ENCODE measurements around the gene DNM2.

The DNM2 gene

DNA sequence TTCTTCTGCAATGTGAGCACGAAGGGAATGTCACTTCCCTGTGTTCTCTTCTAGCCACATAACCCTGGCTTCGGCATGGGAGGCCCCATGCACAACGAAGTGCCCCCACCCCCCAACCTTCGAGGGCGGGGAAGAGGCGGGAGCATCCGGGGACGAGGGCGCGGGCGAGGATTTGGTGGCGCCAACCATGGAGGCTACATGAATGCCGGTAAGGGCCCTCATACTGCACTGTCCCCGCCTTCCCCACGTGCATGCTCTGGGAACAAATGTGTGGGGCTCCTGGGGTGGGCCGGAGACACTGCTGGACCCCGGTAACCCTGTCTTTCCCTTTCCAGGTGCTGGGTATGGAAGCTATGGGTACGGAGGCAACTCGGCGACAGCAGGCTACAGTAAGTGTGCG lies 34.3 kb upstream of the DNM2 start:
- in situ Hi-C loops (cut with MboI; ENCODE audit: low pct_unique_long_range_greater_than_20kb, low sequenced_read_pairs, unreplicated experiment) = no loop called here
- DNase-seq (ENCODE audit: low spot score) = no peak
- TF ChIP-seq, protein P1, sequence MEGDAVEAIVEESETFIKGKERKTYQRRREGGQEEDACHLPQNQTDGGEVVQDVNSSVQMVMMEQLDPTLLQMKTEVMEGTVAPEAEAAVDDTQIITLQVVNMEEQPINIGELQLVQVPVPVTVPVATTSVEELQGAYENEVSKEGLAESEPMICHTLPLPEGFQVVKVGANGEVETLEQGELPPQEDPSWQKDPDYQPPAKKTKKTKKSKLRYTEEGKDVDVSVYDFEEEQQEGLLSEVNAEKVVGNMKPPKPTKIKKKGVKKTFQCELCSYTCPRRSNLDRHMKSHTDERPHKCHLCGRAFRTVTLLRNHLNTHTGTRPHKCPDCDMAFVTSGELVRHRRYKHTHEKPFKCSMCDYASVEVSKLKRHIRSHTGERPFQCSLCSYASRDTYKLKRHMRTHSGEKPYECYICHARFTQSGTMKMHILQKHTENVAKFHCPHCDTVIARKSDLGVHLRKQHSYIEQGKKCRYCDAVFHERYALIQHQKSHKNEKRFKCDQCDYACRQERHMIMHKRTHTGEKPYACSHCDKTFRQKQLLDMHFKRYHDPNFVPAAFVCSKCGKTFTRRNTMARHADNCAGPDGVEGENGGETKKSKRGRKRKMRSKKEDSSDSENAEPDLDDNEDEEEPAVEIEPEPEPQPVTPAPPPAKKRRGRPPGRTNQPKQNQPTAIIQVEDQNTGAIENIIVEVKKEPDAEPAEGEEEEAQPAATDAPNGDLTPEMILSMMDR (IDR thresholded peaks at IDR 0.05; ENCODE audit: extremely low read depth, insufficient read depth, missing control alignments) = no peak

DNA sequence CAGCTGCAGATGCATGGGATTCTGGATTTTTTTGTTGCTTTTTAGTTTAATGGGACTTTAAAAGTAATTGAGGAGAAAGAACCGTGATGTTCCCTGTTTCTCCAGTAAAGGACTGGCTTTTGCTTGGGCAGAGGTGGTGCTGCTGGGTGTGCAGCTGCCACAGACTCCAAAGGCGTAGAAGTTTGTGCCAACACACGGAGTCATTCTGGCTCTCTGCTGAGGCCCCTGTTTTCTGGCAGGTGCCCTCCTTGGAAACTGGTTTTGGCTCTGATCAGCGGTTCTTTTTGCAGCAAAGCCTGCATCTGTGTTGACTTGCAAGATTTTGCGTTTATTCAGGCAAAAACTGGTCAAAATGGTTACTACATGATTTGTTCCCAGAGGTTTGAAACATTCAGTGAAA lies 32.7 kb upstream of the DNM2 start:
- TF ChIP-seq, protein P1 (IDR thresholded peaks at IDR 0.05; ENCODE audit: extremely low read depth, insufficient read depth, missing control alignments) = no peak
- in situ Hi-C loops (cut with MboI; ENCODE audit: low pct_unique_long_range_greater_than_20kb, low sequenced_read_pairs, unreplicated experiment) = no loop called here
- no peak for DNase-seq (ENCODE audit: low spot score)

DNA sequence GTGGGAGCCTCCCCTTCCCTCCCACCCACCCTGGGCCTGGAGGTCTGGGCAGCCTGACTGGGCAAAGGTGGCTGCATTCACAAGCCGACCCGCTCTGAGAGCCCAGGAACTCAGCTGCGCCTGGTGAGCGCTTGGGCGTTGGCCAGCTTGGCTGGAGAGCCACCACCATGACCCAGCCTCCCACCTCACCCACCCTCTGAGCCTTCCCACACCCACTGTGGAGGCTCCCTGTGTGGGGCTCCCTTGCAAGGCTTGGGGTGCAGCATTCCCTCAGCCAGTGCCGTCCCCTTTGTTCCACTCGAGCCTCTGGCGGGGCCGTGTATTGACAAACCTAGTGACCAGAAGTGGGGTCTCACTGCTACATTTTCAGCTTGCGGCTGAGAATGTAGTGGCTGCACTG lies 31.7 kb upstream of the DNM2 start:
- no peak for DNase-seq (ENCODE audit: low spot score)
- TF ChIP-seq, protein P1 (IDR thresholded peaks at IDR 0.05; ENCODE audit: extremely low read depth, insufficient read depth, missing control alignments) = no peak
- in situ Hi-C loops (cut with MboI; ENCODE audit: low pct_unique_long_range_greater_than_20kb, low sequenced_read_pairs, unreplicated experiment) = no loop called here

DNA sequence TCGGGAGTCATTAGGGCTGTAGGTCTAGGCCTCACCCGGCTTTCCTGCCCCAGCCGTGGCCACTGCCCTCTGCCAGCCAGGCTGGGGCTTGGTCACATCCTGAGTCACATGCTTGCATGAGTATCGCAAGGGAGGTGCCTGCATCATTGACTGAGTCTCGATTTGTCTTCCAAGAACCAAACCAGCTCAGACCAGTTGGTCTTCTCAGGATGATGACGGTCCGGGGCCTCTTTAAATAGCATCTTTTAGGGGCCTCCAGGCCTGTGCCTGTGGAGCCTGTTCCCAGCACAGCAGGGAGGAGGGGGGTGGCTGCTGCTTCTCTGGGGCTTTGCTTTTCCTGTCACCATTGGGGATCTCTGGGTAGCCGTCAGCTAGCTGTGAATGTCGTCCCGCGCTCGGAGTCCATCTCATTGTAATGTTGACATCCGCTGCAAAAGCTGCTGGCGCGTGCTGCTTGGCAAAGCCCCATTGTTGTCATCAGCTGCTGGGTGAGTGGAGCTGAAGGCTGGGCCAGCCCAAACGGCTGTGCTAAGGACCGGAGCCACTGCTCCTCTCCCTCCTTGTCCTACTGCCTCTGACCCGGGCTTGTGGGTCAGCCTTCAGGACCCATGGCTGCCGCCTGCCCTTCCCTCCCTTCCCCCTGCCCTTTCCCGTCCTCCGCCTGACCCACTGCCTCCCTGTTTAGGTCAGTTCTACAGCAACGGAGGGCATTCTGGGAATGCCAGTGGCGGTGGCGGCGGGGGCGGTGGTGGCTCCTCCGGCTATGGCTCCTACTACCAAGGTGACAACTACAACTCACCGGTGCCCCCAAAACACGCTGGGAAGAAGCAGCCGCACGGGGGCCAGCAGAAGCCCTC lies 31.0 kb upstream of the DNM2 start:
- DNase-seq (ENCODE audit: low spot score) = no peak
- TF ChIP-seq, protein P1 (IDR thresholded peaks at IDR 0.05; ENCODE audit: extremely low read depth, insufficient read depth, missing control alignments) = no peak
- in situ Hi-C loops (cut with MboI; ENCODE audit: low pct_unique_long_range_greater_than_20kb, low sequenced_read_pairs, unreplicated experiment) = no loop called here

DNA sequence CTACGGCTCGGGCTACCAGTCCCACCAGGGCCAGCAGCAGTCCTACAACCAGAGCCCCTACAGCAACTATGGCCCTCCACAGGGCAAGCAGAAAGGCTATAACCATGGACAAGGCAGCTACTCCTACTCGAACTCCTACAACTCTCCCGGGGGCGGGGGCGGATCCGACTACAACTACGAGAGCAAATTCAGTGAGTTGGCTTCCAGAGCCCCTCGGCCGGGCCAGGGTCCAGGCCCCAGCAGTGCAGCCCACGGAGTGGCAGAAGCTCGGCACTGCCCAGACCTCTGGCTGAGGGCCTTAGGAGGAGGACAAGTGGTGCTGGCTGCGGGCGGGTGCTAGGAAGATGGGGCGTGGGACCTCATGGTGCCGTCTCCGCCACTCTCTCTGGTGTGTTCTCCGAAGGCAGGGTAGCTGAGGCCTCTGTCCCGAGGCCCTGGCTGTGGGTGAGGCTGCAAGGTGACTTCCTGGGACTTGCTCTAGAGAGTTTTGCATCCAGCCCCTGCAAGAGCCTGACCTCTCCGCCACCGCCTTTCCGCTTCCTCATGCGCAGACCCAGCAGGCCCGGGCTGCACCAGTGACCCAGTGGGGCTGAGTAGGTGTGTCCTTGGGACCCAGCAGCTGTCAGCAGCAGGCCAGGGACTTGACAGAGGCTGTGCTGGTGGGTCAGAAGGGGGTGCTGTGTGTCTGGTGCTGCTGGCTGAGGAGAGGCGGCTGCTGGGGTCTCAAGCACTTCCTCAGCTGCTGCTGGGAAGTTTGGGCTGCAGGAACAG lies 30.2 kb upstream of the DNM2 start:
- in situ Hi-C loops (cut with MboI; ENCODE audit: low pct_unique_long_range_greater_than_20kb, low sequenced_read_pairs, unreplicated experiment) = no loop called here
- DNase-seq (ENCODE audit: low spot score) = no peak

DNA sequence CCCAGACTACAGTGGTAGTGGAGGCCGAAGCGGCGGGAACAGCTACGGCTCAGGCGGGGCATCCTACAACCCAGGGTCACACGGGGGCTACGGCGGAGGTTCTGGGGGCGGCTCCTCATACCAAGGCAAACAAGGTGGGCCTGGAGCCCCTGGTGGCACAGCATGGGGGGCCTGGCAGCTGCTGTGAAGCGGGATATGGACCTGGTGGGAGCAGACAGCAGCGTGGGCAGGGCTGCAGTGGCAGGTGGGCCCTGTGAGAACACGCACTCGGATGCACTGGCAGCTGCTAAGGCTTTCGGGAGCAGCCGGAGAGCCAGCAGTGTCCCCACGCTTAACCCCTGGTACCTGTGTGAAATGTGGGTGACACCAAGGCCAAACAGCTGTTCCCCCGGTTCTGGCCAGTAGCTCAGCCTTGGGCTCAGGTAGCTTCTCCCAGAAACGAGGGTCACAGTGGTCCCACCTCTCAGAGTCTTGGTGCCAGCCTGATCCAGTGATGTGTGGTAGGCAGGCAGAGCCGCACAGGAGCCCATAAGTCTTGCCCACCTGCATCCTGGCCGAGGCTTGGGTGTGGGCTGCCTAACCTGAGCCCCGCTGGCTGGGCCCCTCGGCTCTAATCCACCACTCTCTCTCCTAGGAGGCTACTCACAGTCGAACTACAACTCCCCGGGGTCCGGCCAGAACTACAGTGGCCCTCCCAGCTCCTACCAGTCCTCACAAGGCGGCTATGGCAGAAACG lies 29.2 kb upstream of the DNM2 start:
- TF ChIP-seq, protein P1 (IDR thresholded peaks at IDR 0.05; ENCODE audit: extremely low read depth, insufficient read depth, missing control alignments) = no peak
- in situ Hi-C loops (cut with MboI; ENCODE audit: low pct_unique_long_range_greater_than_20kb, low sequenced_read_pairs, unreplicated experiment) = no loop called here
- DNase-seq (ENCODE audit: low spot score) = no peak

More for the DNA sequence above, 30.2 kb upstream of the DNM2 start:
- TF ChIP-seq, protein P1 (IDR thresholded peaks at IDR 0.05; ENCODE audit: extremely low read depth, insufficient read depth, missing control alignments) = no peak

All from GM13977 (cell line).